ENCODE results near the gene TEX26.

DNA sequence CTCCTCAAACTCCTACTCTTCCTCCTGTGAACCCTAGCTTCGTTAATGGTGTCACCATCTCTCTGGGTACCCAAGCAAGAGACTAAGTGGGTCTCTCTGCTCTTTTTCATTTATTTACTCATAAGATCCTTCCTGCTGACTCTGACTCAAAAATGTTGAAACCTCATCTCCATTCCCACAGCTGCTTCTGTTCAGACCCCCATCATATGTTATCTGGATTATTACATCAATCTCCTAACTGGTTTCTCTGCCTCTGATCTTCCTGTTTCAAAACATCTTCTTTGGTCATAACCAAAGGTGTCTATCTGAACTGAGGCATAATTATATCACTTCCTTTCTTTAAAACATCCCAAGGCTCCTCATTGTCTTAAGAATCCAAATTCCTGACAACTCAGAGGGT lies 28.4 kb upstream of the TEX26 start:
- TF ChIP-seq EZH2 (IDR thresholded peaks at IDR 0.05; ENCODE audit: low read length, missing control alignments) (no peak), CTCF (conservative IDR thresholded peaks at IDR 0.05 in 1 of 2, IDR thresholded peaks at IDR 0.05 in 1 of 2; ENCODE audit: low read depth in 1 of 2, low read length in 2 of 2) (no peak)

Data from fibroblast of lung (primary cell).